NT2/D1 (cell line): ENCODE measurements around the gene EPB41L3.

Source experiments
- DNase-seq: peaks from one replicate; pipeline ENCODE4 v3.0.0-alpha.2; 2011; ENCODE audit warnings: low read depth, low spot score
- H3K27me3 ChIP-seq: 2 replicates; pipeline ENCODE4 v1.6.0; 2011; ENCODE audit warnings: mild to moderate bottlenecking; ENCODE audit not compliant: insufficient read length, insufficient read depth
- H3K36me3 ChIP-seq: 2 replicates; pipeline ENCODE4 v1.6.1; 2011; ENCODE audit warnings: mild to moderate bottlenecking, low read length, mixed read lengths; ENCODE audit not compliant: insufficient read depth, insufficient read length
- H3K4me1 ChIP-seq: 2 replicates; pipeline ENCODE4 v1.5.1; 2011; ENCODE audit not compliant: insufficient read depth, insufficient read length
- H3K4me3 ChIP-seq: 2 replicates; pipeline ENCODE4 v1.5.1; 2011; ENCODE audit warnings: low read depth; ENCODE audit not compliant: insufficient read length
- H3K9ac ChIP-seq: 2 replicates; pipeline ENCODE4 v1.6.0; 2011; ENCODE audit warnings: low read depth; ENCODE audit not compliant: insufficient read length
- H3K9me3 ChIP-seq: 2 replicates; pipeline ENCODE4 v1.5.1; 2011; ENCODE audit warnings: mild to moderate bottlenecking, low read length; ENCODE audit not compliant: insufficient read depth
- SUZ12 ChIP-seq: IDR thresholded peaks from 2 replicates; pipeline ENCODE4 v1.6.1; 2011; ENCODE audit not compliant: insufficient read length, insufficient read depth; ENCODE audit errors: extremely low read depth
- YY1 ChIP-seq: IDR thresholded peaks from 2 replicates; pipeline ENCODE4 v1.6.1; 2011; ENCODE audit not compliant: insufficient read length, insufficient read depth
- ZNF274 ChIP-seq: IDR thresholded peaks from 2 replicates; pipeline ENCODE4 v1.6.1; 2011; ENCODE audit warnings: mild to moderate bottlenecking, low read depth, low read length

EPB41L3 gene

DNA sequence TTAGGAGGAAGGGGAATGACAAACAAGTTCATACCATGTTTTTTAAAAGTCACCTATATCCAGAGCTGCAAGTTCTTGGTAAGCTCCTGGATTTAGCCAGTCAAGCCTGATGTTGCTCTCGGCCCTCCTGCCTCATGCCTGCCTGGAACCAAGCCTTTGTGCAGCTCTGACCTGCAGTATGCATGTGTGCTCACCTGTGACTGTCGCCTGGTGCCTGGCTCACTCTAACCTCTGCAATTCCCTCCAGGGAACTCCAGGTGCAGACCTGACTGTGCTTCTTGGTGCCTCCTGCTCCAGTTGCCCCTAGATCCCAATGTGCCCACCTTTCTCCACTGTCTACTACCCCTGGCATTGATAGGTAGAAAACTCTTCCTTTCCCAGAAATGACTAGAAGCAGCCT lies 163.2 kb downstream of the EPB41L3 start:
- TF ChIP-seq SUZ12 (no peak), YY1 (no peak), ZNF274 (no peak)
- DNase-seq: no peak
- no peaks in the 10 kb centered on the region for H3K36me3 ChIP-seq
- H3K4me1 ChIP-seq: no peaks in the 10 kb centered on the region
- H3K9me3 ChIP-seq: no peaks in the 10 kb centered on the region
- H3K27me3 ChIP-seq: no peaks in the 10 kb centered on the region
- no peak overlapping the region for H3K9ac ChIP-seq
- H3K4me3 ChIP-seq: no peak overlapping the region

DNA sequence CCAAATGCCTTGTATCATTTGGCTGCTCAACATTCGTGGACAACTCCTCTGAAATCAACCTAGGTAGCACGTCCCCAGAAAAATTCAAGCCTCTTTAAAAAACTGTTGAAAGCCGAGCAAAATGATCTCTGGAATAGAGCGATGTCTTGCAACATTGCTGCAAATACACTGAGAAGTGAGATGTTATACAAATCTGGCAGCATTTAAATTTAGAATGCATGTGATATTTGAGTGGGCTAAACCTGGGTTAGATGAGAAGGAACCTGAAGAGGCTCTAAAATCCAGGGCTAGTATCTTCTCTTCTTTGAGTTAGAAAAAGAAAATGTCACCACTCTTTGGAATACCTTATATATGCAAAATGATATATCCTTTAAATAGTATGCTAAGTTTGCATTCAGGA lies 166.8 kb downstream of the EPB41L3 start:
- Histone ChIP-seq H3K9me3 (no peaks in the 10 kb centered on the region), H3K4me1 (no peaks in the 10 kb centered on the region), H3K27me3 (no peaks in the 10 kb centered on the region), H3K9ac (no peak overlapping the region), H3K4me3 (no peak overlapping the region), H3K36me3 (no peaks in the 10 kb centered on the region)
- DNase-seq: no peak
- no peak for TF ChIP-seq SUZ12
- no peak for TF ChIP-seq ZNF274
- no peak for TF ChIP-seq YY1

DNA sequence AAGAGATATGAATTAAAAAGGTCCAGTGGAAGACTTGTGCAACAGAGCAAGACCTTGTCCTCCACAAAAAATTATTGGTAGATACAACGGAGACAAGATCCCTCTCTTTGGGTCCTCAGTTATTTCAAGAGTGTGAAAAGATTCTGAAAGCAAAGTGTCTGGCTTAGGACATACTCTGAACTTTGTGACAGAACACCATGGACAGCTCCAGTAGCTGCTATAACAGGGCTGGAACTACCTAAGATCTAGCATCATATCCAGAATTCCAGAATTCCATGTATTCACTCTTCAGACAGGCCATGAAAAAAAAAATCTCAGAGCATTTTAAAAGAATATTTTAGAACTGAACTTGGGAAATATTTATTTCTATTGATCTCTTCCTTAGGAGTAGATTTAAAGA lies 173.5 kb downstream of the EPB41L3 start:
- no peaks in the 10 kb centered on the region for H3K36me3 ChIP-seq
- H3K9me3 ChIP-seq: no peaks in the 10 kb centered on the region
- H3K4me3 ChIP-seq: no peak overlapping the region
- H3K9ac ChIP-seq: no peak overlapping the region
- DNase-seq: no peak
- H3K4me1 ChIP-seq: no peaks in the 10 kb centered on the region
- H3K27me3 ChIP-seq: no peaks in the 10 kb centered on the region
- TF ChIP-seq SUZ12 (no peak), YY1 (no peak), ZNF274 (no peak)

- Histone ChIP-seq H3K9ac (no peak overlapping the region), H3K36me3 (no peaks in the 10 kb centered on the region), H3K27me3 (no peaks in the 10 kb centered on the region), H3K4me1 (no peaks in the 10 kb centered on the region), H3K4me3 (no peak overlapping the region), H3K9me3 (no peaks in the 10 kb centered on the region)
- TF ChIP-seq YY1: no peak
- no peak for DNase-seq
Measured at GRCh38 chr18:5369513-5369912, 174.3 kb downstream of the EPB41L3 start.

DNA sequence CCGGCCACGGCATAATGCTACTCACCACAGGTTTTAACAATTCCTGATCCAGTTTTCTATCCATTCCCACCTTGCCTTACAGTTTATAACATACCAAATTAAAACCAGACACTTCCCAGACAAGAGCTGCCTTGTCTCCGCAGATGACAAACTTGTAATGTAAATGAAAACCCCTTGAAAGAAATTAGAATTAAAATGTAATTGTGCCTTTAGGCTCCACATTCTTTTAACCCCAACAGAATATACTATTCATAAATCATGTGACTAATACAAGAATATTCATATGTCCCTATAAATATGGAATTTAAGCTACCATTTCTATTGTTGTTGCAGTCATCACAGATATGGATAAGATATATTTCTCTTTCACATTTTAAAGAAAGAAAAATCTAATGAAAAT lies 178.4 kb downstream of the EPB41L3 start:
- no peak for DNase-seq
- H3K36me3 ChIP-seq: no peaks in the 10 kb centered on the region
- H3K9me3 ChIP-seq: no peaks in the 10 kb centered on the region
- H3K9ac ChIP-seq: no peak overlapping the region
- H3K27me3 ChIP-seq: no peaks in the 10 kb centered on the region
- no peak overlapping the region for H3K4me3 ChIP-seq
- H3K4me1 ChIP-seq: no peaks in the 10 kb centered on the region
- TF ChIP-seq ZNF274: no peak
- no peak for TF ChIP-seq SUZ12
- no peak for TF ChIP-seq YY1

- H3K27me3 ChIP-seq: no peaks in the 10 kb centered on the region
- H3K9me3 ChIP-seq: no peaks in the 10 kb centered on the region
- H3K9ac ChIP-seq: no peak overlapping the region
- no peak for DNase-seq
- no peaks in the 10 kb centered on the region for H3K36me3 ChIP-seq
- no peaks in the 10 kb centered on the region for H3K4me1 ChIP-seq
- TF ChIP-seq SUZ12 (no peak), ZNF274 (no peak), YY1 (no peak)
- no peak overlapping the region for H3K4me3 ChIP-seq
Measured at GRCh38 chr18:5350636-5351035, 193.2 kb downstream of the EPB41L3 start.
